Stimulated activated CD8-positive, alpha-beta memory T cell treated with anti-CD3 and anti-CD28 coated beads, Interleukin-7, amount 100 ng/mL, for 48 hours (primary cell): ENCODE measurements around the gene TMEM255A.
"Not testable (repeated sequence)": the region's sequence is repeated elsewhere in the genome, so short reads cannot be mapped to it uniquely, and the experiment has no call there.

Experiments
- DNase-seq, 2 donors: peaks; one replicate each; pipeline ENCODE4 v3.0.0-alpha.2; 2020; ENCODE audit warnings: low read depth in 1 of 2; ENCODE audit errors: extremely low read depth in 1 of 2

The TMEM255A gene

DNA sequence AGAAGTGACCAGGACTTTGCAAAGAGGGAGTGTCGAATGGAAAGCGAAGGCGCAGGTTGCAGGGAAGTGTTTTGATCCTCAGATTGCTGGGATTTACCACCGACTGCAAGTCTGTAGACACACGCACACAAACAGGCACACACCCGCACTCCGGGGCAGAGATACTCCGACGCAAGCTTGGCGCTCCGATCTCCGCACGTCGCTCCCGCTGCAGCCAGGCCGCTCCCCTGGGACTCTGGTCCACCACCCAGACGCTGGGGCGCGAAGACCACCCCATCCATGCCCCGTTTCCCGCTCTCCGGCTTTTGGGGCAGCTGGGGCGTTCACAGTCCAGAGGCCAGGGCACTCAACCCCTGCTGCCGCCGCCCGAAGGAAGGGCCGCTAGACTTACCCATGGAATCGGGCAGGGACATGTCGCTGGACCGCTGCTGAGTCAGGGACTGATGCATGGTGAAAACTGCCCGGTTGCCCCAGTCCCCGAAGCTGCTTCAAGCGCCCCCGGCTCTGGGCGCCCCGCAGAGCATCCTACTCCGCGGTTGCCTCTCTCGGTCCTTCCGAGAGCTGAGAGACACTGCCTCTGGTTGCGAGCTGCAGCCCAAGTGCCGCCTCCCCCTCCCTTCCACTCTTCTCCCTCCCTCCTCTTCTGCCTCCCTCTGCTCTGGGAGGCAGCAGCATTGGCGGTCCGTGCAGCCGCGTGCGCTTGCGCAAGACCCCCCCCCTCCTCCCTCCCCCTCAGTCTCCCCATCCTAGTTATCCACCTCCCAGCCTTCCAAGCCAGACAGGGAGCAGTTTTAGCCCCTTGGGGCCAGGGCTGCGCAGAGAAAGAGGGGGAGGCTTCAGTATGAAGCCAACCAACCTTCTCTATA, at the start of gene TMEM255A:
TMEM255A (minus strand) TSS at position 601 of the 866 bp plus-strand sequence; CDS start at position 449, 152 bp downstream.
- DNase-seq, result no peak

DNA sequence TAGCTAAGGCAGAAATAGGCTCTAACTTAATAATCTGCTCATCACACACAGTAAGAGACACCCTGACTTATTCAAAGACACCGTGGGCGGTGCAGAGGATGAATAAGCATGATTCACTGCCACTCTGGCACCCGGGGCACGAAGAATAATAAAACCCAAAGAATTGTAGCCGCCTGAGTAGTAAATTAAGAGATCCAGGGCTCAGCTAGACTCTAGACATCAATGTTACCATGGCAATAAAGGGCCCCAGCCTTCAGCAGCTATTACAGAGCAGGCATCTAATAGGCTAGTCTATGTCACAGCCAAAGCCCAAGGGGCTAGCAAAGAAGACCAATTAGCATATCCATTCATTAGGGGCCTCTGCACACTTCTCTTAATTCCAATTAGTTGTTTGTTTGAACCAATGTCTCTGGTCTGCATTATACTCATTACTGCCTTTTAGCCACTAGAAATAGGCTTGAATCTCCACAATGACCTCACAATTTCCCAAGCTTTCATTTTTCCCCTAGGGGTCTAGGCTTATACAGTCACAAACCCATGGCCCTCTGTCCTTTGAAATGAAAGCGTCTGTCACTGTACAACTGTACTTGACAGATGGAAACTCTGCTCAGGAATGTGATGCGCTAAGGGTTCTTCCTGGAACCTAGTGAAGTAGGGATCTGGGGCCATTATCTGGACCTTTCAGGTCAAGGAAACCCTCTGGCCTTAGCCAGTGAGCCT, 47.6 kb upstream of the TMEM255A start:
- peak in 1 of 2 donors; percentile 35 for DNase-seq

DNA sequence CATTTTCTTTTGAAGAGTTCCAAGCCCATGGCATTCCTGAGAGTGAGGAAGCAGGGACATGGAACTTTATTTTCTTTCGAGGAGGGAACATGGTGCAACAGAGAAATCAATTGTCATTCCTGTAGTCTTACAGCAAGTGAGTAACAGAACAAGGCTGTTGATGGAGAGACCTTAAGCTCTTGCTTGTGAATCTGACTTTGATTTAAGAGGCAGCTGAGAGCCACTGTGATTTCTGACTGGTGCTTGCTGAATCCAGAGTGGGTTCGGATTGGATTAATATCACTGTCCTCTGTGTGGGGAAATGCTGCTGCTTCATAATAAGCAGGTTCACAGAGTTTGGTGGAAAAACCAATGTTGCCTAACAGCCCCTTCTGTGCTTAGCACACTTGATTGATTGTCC, 45.9 kb upstream of the TMEM255A start:
- no peak for DNase-seq

DNA sequence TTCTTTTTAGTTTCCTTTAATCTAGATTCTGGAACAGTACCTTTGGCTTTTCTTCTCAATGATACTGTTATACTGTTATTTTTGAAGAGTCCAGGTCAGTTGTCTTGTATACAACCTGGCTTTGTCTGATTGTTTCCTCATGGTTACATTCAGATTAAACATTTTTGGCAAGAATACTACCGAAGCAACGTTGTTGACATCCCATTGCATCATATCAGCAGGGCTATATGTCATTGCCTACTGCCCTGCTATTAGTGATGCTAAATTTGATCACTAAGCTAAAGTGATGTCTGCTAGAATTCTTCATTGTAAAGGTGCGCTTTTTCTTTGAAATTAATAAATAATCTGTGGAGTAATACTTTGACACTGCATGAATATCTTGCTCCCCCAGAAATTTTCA, 44.8 kb upstream of the TMEM255A start:
- no peak for DNase-seq

DNA sequence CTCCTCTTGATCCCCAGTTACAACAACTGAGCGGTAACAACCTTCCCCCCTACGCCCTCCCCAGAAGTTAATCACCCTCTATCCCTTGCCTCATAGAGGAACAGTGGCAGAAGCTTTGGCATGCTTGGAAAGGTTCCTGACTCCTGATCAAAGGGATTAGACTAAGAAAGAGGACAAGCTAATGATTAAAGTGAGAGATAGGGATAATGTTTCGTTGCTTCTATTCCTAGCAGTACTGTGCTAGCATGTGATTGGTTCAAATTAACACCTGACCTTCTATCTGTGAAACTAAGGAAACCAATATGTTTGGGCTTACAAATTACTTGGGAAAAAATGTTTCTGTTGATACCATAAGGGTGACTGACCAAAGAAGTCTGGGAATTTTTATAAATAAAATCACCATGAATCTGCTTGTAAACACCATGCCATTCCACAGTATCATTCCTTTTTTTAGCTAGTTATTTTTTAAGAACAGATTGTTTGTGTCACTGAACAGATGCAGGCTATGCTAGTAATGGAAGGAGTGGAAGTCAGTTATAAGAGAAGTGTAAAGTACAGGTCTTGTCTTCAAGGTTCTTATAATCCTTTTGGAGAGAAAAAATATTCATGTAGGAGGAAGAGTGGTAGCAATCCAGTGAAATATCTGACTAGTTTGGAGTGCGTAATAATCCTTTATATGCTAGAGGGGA, 39.3 kb upstream of the TMEM255A start:
- no peak for DNase-seq

DNA sequence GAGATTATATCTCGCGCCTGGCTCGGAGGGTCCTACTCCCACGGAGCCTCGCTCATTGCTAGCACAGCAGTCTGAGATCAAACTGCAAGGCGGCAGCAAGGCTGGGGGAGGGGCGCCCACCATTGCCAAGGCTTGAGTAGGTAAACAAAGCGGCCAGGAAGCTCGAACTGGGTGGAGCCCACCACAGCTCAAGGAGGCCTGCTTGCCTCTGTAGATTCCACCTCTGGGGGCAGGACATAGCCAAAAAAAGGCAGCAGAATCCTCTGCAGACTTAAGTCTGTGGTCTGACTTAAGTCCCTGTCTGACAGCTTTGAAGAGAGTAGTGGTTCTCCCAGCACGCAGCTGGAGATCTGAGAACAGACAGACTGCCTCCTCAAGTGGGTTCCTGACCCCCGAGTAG, 33.3 kb upstream of the TMEM255A start:
- DNase-seq, result not testable (repeated sequence)

DNA sequence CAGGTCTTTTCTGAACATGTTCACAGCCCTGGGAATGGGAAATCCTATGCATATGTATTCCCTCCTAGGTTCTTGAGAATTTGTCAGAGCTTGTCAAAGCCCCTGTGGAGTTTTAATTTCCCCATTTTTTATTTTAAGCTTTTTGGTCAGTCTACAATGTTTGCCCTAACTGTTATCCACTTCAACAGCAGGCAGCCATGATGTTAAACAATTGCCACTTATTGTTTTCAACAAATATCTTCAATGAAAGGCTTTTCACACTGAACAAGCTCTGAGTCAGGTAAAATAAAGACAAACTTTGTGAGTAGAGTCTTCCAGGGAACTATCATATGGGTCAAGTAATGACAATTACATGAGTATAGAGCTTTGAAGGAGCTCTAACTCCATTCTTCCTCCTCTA, 25.6 kb upstream of the TMEM255A start:
- DNase-seq, result no peak

DNA sequence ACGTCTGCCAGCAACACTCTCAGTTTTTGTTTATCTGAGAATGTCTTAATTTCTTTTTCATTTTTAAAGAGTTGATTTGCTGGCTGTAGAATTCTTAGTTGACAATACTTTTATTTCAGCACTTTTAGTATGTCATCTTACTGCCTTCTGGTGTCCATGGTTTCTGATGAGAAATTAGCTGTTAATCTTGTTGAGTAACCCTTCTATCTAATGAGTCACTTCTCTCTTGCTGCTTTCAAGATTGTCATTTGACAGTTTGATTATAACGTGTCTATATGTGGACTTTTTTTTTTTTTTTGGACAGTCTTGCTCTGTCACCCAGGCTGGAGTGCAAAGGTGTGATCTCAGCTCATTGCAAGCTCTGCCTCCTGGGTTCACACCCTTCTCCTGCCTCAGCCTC, 24.0 kb upstream of the TMEM255A start:
- DNase-seq, result no peak

DNA sequence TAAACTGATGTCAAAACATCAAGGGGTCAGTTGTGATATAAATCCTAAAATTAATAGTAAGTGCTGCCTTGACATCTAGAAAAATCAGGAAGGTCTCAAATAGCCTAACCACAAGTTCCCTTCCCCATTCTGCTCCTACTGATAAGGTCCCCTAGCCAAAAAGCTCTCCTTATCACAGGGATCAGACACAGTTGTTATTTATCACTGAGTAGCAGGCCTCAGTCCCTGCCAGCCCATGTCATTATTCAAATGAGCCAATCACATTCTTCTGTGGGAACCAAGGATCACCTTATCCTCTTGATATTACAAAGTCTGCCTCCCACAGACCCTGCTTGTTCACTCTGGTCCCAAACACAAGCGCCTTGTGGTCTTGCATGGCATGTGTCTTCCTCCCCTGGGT, 23.3 kb upstream of the TMEM255A start:
- no peak for DNase-seq

DNA sequence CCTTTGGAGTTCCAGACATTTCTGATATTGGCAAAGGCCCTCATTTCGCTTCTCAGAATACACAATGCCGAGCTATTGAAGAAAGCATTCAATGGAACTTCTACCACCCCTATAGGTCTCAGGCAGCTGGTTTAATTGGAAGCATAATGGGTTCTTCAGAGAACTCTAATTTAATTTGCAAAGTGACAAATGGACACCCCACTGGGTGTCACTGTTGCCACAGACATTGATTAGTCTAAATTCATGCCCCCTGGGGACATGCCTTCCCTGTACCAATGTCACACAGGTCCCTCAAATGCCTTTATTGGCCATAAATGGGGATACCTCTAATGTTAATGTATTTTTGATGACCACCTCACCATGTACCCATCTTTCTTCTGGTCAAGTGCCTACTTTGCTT, 22.9 kb upstream of the TMEM255A start:
- no peak for DNase-seq

DNA sequence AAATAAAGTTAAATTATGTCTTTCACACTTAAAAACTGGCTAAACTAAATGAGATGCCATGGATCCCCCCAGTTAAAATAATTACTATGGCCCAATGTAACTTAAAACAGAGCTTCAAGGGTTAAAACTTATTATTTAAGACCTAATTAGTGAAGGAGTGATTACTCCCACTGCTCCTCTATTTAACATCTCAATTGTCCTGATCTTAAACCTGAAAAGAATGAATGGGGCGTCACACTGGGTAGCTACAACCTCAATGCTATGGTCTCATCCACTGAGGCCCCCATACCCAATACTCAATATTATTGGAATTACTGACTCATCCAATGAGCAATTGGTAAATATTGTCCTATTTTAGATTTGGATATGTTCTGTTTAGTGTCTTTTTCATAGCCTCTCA, 21.1 kb upstream of the TMEM255A start:
- no peak for DNase-seq

DNA sequence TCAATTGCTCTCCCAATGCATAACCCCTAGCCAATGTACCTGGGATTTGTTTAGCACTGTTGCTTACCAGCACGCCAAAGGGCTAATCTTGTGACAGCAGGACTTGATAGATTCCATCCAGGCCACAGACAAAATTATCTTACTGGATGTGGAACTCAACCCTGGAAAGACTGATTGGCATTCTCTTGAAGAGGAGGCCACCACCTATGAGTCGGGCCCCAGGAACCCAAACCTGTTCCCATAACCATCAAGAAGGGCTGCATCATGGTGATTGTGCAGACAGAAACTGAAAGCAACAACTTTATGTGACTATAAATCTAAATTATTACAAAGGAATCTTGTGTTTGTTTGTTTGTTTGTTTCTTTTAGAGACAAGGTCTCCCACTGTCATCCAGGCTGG, 19.9 kb upstream of the TMEM255A start:
- DNase-seq, result no peak

DNA sequence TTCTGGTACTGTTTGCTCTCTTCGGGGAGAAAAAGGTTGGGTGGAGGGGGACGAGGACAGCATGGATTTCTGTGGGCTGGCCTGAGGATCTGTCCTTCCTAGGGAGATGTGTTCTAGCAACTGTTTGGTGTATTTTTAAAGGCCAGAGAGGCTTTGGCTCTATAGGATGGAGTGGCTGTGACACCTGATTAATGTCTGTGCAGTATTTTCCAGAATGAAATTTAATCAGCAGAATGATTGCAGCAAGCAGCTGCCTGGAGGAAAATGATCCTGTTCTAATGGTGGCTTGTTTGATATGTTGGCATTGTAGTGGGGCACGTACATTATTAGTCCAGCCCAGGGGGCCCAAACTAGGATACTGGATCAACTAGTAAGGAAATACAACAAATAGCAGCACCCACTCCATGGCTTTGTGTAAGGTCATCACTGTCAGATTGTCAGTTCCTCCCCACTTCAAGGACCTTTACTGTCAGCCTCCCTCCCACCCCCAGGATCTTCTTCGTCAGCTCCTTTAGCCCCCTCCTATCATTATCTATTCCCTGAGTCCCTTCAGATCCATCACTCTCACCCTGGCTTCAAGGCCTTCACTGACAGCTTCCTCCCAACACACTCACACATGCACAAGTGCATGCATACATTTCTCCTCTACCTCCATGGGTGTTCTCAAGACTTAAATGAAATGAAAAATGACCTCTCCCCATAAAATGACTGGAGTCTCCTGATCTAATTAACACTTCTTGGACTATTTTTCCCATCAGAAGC, 10.4 kb upstream of the TMEM255A start:
- DNase-seq, result no peak

DNA sequence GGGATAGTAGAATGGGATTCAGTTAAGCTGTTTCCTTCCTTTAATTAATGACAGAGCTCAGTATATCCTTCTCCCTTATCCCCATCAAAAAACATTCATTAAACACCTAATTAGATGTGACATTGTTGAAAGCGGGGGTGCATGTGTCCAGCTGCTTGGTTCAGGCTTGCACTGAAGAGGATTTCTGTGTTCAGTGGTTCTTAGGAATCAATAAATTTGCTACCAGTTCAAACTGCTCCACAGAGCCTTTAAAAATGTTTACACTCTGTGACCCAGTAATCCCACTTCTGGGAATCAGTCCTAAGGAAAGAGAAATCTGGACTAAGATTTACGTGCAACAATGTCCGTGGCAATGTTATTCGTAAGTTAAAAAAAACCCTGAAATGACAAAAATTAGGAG, 7.2 kb upstream of the TMEM255A start:
- no peak for DNase-seq

DNA sequence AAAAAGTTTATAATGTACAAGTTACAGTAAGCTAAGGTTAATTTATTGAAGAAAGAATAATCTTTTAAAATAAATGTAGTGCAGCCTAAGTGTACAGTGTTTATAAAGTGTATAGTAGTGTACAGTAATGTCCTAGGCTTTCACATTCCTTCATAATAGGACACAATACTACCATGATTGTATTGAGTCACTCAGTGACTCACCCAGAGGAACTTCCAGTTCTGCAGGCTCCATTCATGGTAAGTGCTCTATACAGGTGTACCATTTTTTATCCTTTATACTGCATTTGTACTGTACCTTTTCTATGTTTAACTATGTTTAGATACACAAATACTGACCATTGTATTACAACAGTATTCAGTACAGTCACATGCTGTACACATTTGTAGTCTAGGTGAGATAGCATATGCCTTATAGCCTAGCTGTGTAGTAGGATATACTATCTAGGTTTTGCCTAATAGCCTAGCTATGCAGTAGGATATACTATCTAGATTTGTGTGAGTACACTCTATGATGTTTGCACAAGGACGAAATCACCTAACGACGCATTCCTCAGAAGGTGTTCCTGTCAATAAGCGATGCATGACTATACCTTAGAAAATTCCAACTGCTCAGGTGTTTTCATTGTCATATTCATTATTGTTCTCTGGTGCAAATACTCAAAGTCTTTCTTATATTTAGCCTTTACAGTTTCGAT, 5.5 kb upstream of the TMEM255A start:
- no peak for DNase-seq

DNA sequence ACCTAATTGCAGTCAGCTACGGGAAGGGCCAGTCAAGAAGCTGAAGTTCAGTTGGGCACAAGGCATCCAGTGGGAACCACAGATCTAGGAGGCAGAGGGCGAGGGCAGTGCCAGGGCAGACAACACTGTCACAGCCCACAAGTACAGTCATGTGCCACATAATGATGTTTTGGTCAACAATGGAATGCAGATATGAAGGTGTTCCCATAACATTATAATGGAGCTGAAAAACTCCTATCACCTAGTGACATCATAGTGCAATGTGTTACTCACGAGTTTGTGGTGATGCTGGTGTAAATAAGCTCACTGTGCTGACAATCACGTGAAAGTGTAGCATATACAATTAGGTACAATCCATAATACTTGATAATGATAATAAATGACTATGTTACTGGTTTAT, 4.5 kb upstream of the TMEM255A start:
- DNase-seq, result no peak

DNA sequence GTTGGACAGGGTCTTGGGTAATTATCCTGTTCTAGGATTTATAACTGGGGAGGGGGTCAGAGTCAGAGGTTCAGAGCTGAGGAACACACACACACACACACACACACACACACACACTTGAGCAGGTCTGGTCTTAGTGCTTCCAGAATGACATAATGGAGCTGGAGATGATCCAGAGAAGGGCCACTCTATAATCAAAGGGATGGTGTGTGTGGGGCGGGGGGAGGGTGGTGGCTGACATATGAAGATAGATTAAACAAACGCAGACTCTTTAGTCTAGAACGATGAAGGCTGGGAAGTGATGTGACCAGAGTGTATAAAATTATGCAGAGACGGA, 434 bp upstream of the TMEM255A start:
- no peak for DNase-seq

DNA sequence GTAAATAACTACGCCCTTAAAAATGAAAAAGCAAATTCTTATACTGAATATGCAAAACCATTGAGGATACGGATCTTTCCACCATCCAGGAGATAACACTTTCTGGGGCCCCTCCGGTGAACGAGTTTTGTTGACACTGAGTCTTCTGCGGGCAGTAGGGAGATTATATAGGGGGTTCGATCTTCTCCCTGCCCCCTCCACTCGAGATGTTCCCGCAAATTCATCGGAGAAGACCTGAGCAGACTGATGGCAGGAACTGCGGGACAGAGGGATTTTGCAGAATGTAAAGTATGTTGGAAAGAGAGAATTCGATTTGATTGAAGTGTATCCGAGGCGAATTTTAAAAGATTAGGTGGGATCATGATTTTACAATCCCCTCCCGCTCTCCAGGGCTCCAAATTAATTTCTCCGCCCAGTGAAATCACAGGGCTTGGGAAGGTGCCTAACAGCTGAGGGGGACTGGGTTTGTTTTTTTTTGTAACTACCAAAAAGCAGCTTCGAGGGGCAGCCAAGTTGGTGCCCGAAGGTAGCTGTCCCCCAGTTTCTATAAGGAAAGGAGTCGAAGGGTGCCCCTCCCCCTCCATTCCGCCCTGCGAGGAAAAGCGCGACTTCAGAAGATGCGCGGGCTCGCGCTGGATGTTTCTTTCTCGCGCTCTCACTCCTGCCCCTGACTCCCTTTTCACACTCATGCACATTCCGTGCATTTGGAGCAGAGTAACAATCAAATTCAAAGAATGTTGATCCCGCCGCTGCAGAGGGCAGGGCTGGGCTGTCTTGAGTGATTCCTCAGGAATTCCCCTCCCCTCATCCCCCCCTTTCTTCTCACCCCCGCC, 1.2 kb downstream of the TMEM255A start:
- DNase-seq, result no peak
